GM12878 (cell line): ENCODE data around the gene SIDT1. TPM values are rescaled to one million over a fixed set of nuclear protein-coding genes. Genes with fewer than 3 reads are reported as not detected.

Source experiments
- ATAC-seq: fragments of 200-7000 bp; cut with Tn5 transposase; 3 replicates; pipeline ENCODE4 v1.9.1; 2020; ENCODE audit warnings: mild to moderate bottlenecking, moderate library complexity
- BruUV-seq: library from RNA; stranded (reverse); fragments of 400-500 nt; replicated peaks from 2 replicates; lab custom pipeline; 2021; lab: Mats Ljungman, UMichigan
- CTCF ChIA-PET: fragments of 300-600 bp; sonication (Branson Sonifier 250); formaldehyde crosslinking; extraction: SDS; loops from one replicate; lab custom pipeline; 2021; ENCODE audit warnings: inconsistent platforms; lab: Yijun Ruan, JAX
- POLR2A ChIA-PET: fragments of 350-600 bp; formaldehyde crosslinking; extraction: SDS; loops from one replicate; lab custom pipeline; 2021; ENCODE audit warnings: inconsistent platforms; lab: Charles Lee
- RAD21 ChIA-PET: fragments of 300-600 bp; sonication (Branson Sonifier 250); formaldehyde crosslinking; loops from one replicate; lab custom pipeline; 2023; ENCODE audit warnings: antibody characterized with exemption; ENCODE audit not compliant: unreplicated experiment; lab: Charles Lee
- SMC1A ChIA-PET: fragments of 300-600 bp; sonication (Branson Sonifier 250); formaldehyde crosslinking; loops from one replicate; lab custom pipeline; 2023; ENCODE audit not compliant: unreplicated experiment, uncharacterized antibody; lab: Charles Lee
- DNase-seq: peaks from one replicate; pipeline ENCODE4 v3.0.0-alpha.2; 2011; ENCODE audit warnings: low read depth, low spot score
- FAIRE-seq: peaks from 3 replicates; lab custom pipeline; 2011; peaks lifted over from hg19 to GRCh38; lab: Jason Lieb, UNC
- H2AFZ ChIP-seq: 2 replicates; pipeline ENCODE4 v1.6.0; 2011; ENCODE audit warnings: low read depth, low read length, control low read depth; ENCODE audit not compliant: control insufficient read depth
- H3K27ac ChIP-seq: 2 replicates; pipeline ENCODE4 v1.5.1; 2011; ENCODE audit warnings: control low read depth; ENCODE audit not compliant: control insufficient read depth, insufficient read depth
- H3K27me3 ChIP-seq, 2 experiments: replicated peaks in 1 of 2; 2 replicates each; pipeline versions ENCODE4 v1.6.0 to v1.6.1; 2011; ENCODE audit warnings: low read length in 1 of 2; ENCODE audit not compliant: control insufficient read depth in 2 of 2, insufficient read depth in 2 of 2
- H3K36me3 ChIP-seq, 2 experiments: 2 replicates each; pipeline ENCODE4 v1.5.1; 2011; ENCODE audit warnings: low read length in 1 of 2; ENCODE audit not compliant: control insufficient read depth in 2 of 2, insufficient read depth in 2 of 2
- H3K4me1 ChIP-seq: 2 replicates; pipeline ENCODE4 v1.6.1; 2011; ENCODE audit warnings: mild to moderate bottlenecking, low read length, moderate library complexity, mixed read lengths; ENCODE audit not compliant: control insufficient read depth, insufficient read depth
- H3K4me2 ChIP-seq: 2 replicates; pipeline ENCODE4 v1.6.0; 2011; ENCODE audit warnings: control low read depth; ENCODE audit not compliant: control insufficient read depth, insufficient read depth
- H3K4me3 ChIP-seq: fragments of 200-600 bp; sonication (generic); 2 replicates; pipeline ENCODE4 v1.5.1; 2016
- H3K79me2 ChIP-seq: 2 replicates; pipeline ENCODE4 v1.6.0; 2011; ENCODE audit warnings: low read length; ENCODE audit not compliant: control insufficient read depth, insufficient read depth
- H3K9ac ChIP-seq: 2 replicates; pipeline ENCODE4 v1.8.0; 2011; ENCODE audit warnings: low read length, control low read depth, mixed read lengths; ENCODE audit not compliant: control insufficient read depth, insufficient read depth
- H3K9me3 ChIP-seq: replicated peaks from 3 replicates; pipeline ENCODE4 v1.5.1; 2011; ENCODE audit warnings: mild to moderate bottlenecking, low read length; ENCODE audit not compliant: control insufficient read depth, insufficient read depth
- H4K20me1 ChIP-seq: 2 replicates; pipeline ENCODE4 v1.6.0; 2011; ENCODE audit not compliant: control insufficient read depth, insufficient read depth
- BACH1 ChIP-seq: fragments of 450-650 bp; IDR thresholded peaks from 2 replicates; pipeline ENCODE4 v1.6.1; 2017; ENCODE audit warnings: mild to moderate bottlenecking, borderline replicate concordance
- E2F4 ChIP-seq: IDR thresholded peaks from 2 replicates; pipeline ENCODE4 v1.6.1; 2012; ENCODE audit warnings: low read depth, low read length, improper control_type of control experiment
- EED ChIP-seq: sonication (generic); IDR thresholded peaks from 2 replicates; pipeline ENCODE4 v1.6.1; 2016; ENCODE audit warnings: antibody characterized with exemption, low read depth
- ELK1 ChIP-seq: IDR thresholded peaks from 2 replicates; pipeline ENCODE4 v1.6.1; 2012; ENCODE audit warnings: low read depth, low read length, improper control_type of control experiment
- JUNB ChIP-seq: IDR thresholded peaks from 2 replicates; pipeline ENCODE4 v1.6.1; 2016; ENCODE audit warnings: antibody characterized with exemption, mild to moderate bottlenecking
- MTA2 ChIP-seq: fragments of 450-650 bp; IDR thresholded peaks from 2 replicates; pipeline ENCODE4 v1.6.1; 2016; ENCODE audit warnings: low read depth, mild to moderate bottlenecking, moderate library complexity
- MYC ChIP-seq: IDR thresholded peaks from 2 replicates; pipeline ENCODE4 v1.6.1; 2011; ENCODE audit warnings: mild to moderate bottlenecking, low read length, moderate library complexity, inconsistent platforms; ENCODE audit not compliant: insufficient read depth, insufficient replicate concordance, insufficient read length, severe bottlenecking
- NFXL1 ChIP-seq: fragments of 450-650 bp; IDR thresholded peaks from 2 replicates; pipeline ENCODE4 v1.6.1; 2017; ENCODE audit warnings: antibody characterized with exemption, mild to moderate bottlenecking, borderline replicate concordance
- NFYA ChIP-seq: IDR thresholded peaks from 2 replicates; pipeline ENCODE4 v1.6.1; 2011; ENCODE audit warnings: low read depth, mild to moderate bottlenecking, low read length, improper control_type of control experiment, borderline replicate concordance
- NFYB ChIP-seq: IDR thresholded peaks from 2 replicates; pipeline ENCODE4 v1.6.1; 2011; ENCODE audit warnings: low read depth, mild to moderate bottlenecking, low read length, improper control_type of control experiment, moderate library complexity; ENCODE audit not compliant: insufficient read depth
- PAX8 ChIP-seq: fragments of 450-650 bp; IDR thresholded peaks from 2 replicates; pipeline ENCODE4 v1.6.1; 2017; ENCODE audit warnings: mild to moderate bottlenecking, moderate library complexity
- SIX5 ChIP-seq: IDR thresholded peaks from 2 replicates; pipeline ENCODE4 v1.6.1; 2011; ENCODE audit warnings: mild to moderate bottlenecking, low read depth, low read length, moderate library complexity; ENCODE audit not compliant: severe bottlenecking
- STAT1 ChIP-seq: fragments of 450-650 bp; conservative IDR thresholded peaks from 2 replicates; pipeline ENCODE4 v1.6.1; 2014; ENCODE audit warnings: antibody characterized with exemption, mild to moderate bottlenecking
- STAT3 ChIP-seq: IDR thresholded peaks from 2 replicates; pipeline ENCODE4 v1.6.1; 2011; ENCODE audit warnings: low read depth, low read length, improper control_type of control experiment
- TCF3 ChIP-seq: IDR thresholded peaks from 2 replicates; pipeline ENCODE4 v1.6.1; 2012; ENCODE audit warnings: low read depth, mild to moderate bottlenecking, low read length, borderline replicate concordance; ENCODE audit not compliant: insufficient read depth
- ZNF384 ChIP-seq: IDR thresholded peaks from 2 replicates; pipeline ENCODE4 v1.6.1; 2012; ENCODE audit warnings: low read depth, mild to moderate bottlenecking, low read length, improper control_type of control experiment, borderline replicate concordance
- WGBS: methylation state at CpG from one replicate; pipeline ENCODE4 v1.1.6; 2016; ENCODE audit warnings: low lambda C conversion rate; ENCODE audit not compliant: insufficient replicate concordance, insufficient coverage; ENCODE audit errors: missing lambda C conversion rate; 5-methylcytosine and 5-hydroxymethylcytosine counted together
- in situ Hi-C: fragments of 300-500 bp; cut with MboI; formaldehyde crosslinking; loops from 9 replicates; pipeline ENCODE4 v1.14.3; 2018; ENCODE audit warnings: mixed read lengths
- intact Hi-C: fragments of 100-400 bp; cut with micrococcal nuclease; formaldehyde crosslinking; loops from one replicate; pipeline ENCODE4 v1.14.2; 2022; ENCODE audit not compliant: unreplicated experiment
- polyA plus RNA-seq, 11 experiments: library from polyadenylated mRNA; depleted of rRNA in 4 of 11; unstranded in 6 of 11; stranded (reverse) in 5 of 11; fragments of >200 nt; fragmentation: Nextera tagmentation in 4 of 11; fragmentation: Illumina TruSeq in 1 of 11; extraction: Ambion mirVana in 4 of 11; extraction: Trizol in 1 of 11; gene quantifications; 1 replicate in 1 of 11; 2 replicates in 10 of 11; pipeline versions ENCODE4 v1.2.1 to v1.2.3, GENCODE V29; 2011 to 2016; ENCODE audit warnings: inconsistent platforms in 2 of 11, missing spikeins in 2 of 11, low read depth in 1 of 11
- total RNA-seq, 4 experiments: library from RNA; depleted of rRNA in 3 of 4; stranded (reverse); fragments of >200 nt in 3 of 4; fragmentation: Illumina TruSeq in 1 of 4; extraction: Trizol in 1 of 4; gene quantifications; 2 replicates each; pipeline versions ENCODE4 v1.2.1 to v1.2.3, GENCODE V29; 2013 to 2021
- TF ChIP-seq, protein P1 (sequence below): IDR thresholded peaks from 2 replicates; pipeline ENCODE4 v1.6.1; 2012; ENCODE audit warnings: mild to moderate bottlenecking, low read depth, low read length

The SIDT1 gene
- total and polyA plus RNA-seq, 10 of the 15 experiments (the other 5 are each of a cell fraction or from before 2014, with no cell fraction given), result 3.0 to 45.0 (median 26.6) TPM

- TF ChIP-seq, protein P1, sequence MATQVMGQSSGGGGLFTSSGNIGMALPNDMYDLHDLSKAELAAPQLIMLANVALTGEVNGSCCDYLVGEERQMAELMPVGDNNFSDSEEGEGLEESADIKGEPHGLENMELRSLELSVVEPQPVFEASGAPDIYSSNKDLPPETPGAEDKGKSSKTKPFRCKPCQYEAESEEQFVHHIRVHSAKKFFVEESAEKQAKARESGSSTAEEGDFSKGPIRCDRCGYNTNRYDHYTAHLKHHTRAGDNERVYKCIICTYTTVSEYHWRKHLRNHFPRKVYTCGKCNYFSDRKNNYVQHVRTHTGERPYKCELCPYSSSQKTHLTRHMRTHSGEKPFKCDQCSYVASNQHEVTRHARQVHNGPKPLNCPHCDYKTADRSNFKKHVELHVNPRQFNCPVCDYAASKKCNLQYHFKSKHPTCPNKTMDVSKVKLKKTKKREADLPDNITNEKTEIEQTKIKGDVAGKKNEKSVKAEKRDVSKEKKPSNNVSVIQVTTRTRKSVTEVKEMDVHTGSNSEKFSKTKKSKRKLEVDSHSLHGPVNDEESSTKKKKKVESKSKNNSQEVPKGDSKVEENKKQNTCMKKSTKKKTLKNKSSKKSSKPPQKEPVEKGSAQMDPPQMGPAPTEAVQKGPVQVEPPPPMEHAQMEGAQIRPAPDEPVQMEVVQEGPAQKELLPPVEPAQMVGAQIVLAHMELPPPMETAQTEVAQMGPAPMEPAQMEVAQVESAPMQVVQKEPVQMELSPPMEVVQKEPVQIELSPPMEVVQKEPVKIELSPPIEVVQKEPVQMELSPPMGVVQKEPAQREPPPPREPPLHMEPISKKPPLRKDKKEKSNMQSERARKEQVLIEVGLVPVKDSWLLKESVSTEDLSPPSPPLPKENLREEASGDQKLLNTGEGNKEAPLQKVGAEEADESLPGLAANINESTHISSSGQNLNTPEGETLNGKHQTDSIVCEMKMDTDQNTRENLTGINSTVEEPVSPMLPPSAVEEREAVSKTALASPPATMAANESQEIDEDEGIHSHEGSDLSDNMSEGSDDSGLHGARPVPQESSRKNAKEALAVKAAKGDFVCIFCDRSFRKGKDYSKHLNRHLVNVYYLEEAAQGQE, result no peak
- TF ChIP-seq STAT3 (no peak), NFXL1 (no peak), PAX8 (no peak), EED (no peak), ELK1 (no peak)
Measured at GRCh38 chr3:113555138-113555537, 22.8 kb downstream of the SIDT1 start (continued).

DNA sequence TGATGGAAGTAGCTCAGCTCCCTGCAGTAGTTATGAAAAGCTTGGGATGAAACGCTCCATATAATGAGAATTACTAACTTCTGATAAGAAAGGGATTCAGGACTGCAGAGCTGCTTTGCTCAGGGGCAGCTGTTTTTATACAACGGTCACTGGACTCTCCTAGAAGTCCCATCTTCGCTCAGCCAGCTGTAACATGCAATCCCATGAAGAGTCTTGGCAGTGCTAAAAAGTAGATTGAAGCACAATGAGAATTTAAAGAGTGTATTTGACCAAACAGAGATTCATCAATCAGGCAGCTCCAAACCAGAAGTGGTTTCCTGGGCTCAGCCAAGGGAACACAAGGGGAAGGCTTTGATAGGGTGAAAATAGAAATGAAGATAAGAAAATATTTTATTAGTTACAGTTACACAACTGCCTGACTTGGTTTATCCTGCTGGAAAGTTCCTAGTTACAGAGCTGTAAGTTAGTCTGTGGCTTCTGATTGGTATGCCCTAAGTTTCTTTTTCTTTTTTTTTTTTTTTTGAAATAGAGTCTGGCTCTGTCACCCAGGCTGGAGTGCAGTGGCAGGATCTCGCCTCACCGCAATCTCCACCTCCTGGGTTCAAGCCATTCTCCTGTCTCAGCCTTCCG lies 24.1 kb downstream of the SIDT1 start:
- ChIA-PET CTCF (interaction anchor here (1.0 to 9.2 kb wide), 13 partner anchors 9 to 185 kb away, joined by 3 to 102 read pairs (median 4); partner anchors contain the start of gene SPICE1), SMC1A (interaction anchor here (0.7 to 8.6 kb wide), 17 partner anchors 9 to 85 kb away, joined by 3 to 85 read pairs (median 4); no protein-coding TSS in a partner anchor), POLR2A (interaction anchor here (0.9 to 3.6 kb wide), 2 partner anchors 14 to 41 kb away, joined by 3 to 11 read pairs; partner anchors contain the start of gene SPICE1), RAD21 (interaction anchor here (0.6 to 1.7 kb wide), 8 partner anchors 20 to 189 kb away, joined by 3 to 5 read pairs (median 3); no protein-coding TSS in a partner anchor)
- Histone ChIP-seq H3K79me2 (peaks cover 54% of the 10 kb centered on the region), H3K27me3 (no peaks in the 10 kb centered on the region), H3K9ac (no peak overlapping the region), H3K36me3 (peaks cover 0 to 11% of the 10 kb centered on the region in 2 experiments; a peak in 1 of 4 replicates), H3K27ac (no peak overlapping the region), H2AFZ (no peak overlapping the region), H3K9me3 (no peaks in the 10 kb centered on the region; the same call in 2 of the 3 replicates), H3K4me3 (no peak overlapping the region), H3K4me1 (no peaks in the 10 kb centered on the region; the same call in 1 of the 2 replicates), H4K20me1 (no peaks in the 10 kb centered on the region), H3K4me2 (no peak overlapping the region)
- in situ Hi-C loops, result no loop called here
- ATAC-seq (no peak), FAIRE-seq (no peak), DNase-seq (no peak)
- 95% methylated on average over 4 of the region's 6 CpGs for WGBS
- BruUV-seq, result no TSS peak
- intact Hi-C loops, result no loop called here
- TF ChIP-seq ZNF384 (0 out of 2 replicates have a peak, but pooled peaks have one; percentile 28), SIX5 (no peak), STAT1 (no peak), BACH1 (no peak), MTA2 (no peak), NFYB (peak; percentile 61), MYC (no peak), NFYA (no peak), E2F4 (no peak), TCF3 (no peak), JUNB (no peak)
